ENCODE results near the gene SLC24A3.

The SLC24A3 gene

DNA sequence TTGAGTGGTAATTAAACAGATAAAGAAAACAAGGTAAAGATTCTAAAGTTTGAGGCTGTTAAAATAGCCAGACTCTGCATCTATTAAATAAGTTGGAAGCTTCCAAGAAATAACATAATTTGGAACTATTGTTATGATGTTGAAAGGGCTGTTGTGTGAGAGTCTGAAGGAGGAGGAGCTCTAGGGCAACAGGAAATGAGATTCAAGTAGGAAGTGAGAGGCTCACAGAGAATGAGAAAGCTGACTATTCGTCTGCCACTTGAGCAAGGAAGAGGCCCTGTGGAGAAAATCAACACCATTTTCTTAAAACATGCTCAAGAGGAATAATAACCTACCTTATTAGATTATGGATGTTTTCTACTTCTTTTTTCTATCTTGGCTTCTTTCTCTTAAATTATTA lies 185.2 kb downstream of the SLC24A3 start:
- DNase-seq, result no peak

DNA sequence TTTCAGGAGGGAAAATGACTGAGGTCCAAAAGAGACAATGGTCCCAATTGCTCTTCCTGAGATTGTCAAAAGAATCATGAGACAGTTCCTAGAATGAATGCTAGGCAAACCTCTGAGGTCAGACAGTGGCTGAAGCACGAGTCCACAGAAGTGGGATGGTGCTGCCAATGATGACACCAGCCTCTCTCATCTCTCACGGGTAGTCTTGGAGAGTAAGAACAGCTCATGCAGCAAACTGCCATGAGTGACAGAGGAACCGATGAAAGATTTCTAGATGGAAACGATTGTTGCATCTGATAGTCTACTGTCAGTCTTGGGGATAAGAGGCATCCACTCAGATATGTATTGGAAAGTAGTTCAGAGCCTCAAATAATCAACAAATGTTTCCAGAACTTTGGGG lies 188.7 kb downstream of the SLC24A3 start:
- no peak for DNase-seq

DNA sequence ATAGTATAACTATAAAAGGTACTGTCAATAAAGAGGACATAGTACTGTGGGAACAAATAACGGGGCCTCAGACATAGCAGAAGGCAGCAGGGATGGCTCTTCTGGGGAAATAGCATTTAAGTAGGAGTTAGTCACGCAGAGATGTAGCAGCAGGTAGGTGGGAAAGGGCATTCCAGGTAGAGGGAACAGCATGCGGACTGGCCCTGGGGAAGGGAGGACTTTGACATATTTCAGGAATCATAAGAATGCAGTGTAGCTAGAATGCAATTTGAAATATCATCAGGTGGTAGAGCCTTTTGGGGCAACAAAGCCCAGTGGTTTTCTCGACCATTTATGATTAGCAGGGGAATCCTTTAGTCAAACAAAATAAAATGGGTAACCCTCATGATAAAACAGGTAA lies 191.1 kb downstream of the SLC24A3 start:
- DNase-seq, result no peak

DNA sequence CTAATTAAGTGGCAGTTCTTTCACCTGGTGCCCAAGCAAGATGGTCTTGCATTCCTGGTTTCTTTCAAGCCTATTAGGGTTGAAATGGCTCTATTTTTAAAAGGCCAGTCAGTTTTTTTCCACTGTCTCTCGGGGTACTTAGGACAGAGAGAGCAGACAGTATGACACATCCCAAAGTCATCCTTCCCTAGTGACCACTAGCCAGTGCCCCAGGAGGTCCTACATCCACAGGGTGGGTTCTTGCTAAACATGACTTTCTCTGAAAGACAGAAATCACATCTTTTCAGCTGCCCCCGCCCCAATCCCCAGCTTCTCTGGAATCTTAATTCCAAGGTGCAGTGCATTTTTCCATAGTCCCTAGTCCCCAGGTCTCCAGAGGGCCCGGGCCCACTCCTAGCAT lies 192.4 kb downstream of the SLC24A3 start:
- DNase-seq, result no peak

DNA sequence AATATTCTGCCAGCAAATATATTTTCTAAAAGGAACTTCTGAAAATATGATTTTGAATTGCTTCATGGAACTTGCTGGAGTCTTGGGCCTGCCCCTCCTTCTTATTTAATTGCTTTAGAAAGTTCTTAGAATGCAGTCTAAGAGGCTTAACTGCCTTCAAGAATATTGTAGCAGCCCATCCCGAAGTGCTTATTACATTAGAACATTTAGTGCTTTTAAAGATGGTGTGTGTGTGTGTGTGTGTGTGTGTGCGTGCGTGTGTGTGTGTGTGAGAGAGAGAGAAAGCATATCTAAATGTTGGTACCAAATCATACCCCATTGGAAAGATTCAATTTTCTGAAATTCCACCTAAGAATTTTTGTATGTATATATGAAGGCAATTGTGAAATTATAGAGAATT lies 193.5 kb downstream of the SLC24A3 start:
- DNase-seq, result no peak

DNA sequence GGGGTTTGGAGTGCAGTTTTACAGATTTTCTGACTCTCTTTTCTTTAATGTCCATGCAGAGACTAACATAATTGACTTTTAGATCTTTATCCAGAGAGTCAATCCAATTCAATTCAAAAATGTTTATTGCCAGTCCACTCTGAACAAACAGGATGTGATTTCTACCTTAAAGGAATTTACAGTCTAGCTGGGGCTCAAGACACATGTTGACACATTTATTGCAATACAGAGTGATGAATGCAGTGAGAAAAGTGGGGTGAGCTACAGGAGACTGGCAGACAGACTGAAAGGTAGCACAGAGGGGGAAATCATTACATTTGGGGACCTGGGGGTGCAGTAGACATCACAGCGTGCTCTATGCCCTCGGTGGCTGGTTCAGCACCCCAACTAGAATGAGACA lies 193.9 kb downstream of the SLC24A3 start:
- DNase-seq, result no peak

DNA sequence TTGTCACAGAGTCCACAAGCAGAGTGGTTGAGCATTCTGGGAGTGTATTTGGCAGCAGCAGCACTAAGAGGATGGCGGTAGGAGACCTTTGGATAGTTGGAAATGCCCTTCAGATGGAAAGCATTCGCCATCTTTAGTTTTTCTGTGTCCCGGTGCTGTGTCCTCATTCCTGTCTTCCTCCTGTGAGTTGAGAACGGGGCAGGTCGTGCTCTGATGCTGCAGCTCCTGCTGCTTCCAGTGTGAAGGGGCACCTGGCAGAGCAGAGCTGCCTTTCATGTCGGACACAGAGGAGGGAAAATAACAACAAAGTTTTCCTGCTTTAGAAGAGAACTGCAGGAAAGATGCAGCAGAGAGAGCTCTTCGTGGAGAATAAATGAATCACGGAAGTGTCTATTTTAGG lies 194.8 kb downstream of the SLC24A3 start:
- no peak for DNase-seq

DNA sequence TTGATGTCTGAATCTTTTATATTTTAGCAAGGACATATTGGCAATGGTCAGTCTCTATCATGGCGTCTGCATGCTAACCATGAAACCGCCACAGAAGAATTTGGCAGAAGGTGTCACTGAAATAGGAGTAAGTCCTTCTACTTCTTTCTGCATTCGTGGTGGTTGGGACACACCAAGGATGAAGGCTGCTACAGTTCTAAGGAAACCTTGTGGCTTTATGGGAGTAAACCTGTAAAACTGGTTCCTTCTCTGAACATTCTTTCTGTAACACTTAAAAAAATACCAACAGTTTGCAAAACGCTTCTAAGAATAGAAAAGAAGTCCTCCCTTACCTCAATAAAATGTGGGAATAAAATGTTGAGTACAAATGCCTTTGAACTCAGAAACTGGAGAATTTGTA lies 195.3 kb downstream of the SLC24A3 start:
- DNase-seq, result no peak

DNA sequence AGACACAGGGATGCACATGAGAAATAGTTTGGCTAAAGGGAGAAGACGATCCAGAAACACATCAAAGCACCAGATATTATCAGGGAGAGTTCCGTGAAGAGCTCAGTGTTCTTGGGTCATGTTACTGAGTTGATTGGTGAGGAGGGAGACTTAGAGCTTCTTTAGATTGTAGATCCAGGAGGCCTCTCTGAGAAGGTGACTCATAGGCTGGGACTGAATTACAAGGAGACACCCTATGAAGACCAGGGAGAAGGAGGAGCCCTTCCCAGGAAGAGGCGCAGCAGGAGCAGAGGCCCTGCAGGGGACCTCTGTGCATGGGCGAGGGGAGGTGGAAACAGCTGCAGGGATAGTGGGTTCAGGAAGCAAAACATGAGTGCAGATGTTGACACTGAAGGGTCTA lies 196.5 kb downstream of the SLC24A3 start:
- DNase-seq, result no peak

DNA sequence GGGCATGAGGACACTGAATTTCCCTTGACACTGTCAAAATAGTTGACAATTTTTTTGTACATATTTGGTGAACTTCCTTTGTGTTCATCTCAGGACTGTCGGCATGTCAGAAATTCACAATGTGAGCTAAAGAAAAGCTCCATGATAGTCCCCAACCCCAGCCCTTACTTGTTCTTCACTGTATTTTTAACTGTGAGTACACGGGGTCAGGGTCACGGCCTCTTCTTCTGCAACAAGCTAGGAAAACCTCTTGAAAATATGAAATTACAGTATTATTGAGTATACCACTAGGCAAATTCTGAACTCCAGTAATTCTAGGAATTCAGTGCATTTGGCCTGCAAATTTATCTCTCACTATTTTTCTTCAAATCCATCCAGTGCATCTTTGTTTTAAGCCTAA lies 199.4 kb downstream of the SLC24A3 start:
- DNase-seq, result no peak

DNA sequence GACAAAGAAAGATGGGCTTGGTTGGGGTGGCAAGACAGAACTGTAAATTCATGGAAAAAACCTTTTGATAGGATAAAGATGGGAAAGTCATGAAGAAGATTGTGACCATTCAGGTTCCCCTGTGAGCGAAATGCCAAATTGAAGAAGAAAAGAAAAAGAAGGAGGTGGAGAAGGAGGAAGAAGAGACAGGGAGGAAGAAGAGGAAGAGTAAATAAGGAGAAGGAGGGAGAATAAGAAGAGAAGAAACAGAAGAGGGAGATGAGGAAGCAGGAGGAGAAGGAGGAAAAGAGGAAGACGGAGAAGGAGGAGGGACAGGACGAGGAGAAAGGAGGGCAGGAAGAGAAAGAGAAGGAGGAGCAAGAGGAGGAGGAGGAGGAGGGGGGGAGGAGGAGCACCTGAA lies 199.8 kb downstream of the SLC24A3 start:
- no peak for DNase-seq

DNA sequence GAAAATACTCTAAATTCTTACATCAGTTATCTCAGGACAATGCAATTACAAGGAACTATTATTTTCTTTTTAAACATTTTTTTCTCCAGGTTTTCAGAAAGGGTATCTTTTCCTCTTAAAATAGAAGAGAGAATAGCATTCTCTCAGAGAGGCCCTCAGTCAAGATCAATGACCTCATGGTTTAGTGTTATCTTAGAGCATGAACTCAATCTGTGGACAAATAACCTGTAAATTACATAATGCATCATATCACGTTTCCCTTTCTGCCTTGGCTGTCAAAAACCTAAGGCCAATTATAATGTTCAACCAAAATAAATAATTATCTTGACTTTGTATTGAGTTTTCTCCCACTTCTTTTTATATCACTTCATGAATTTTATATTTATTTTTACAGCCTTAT lies 202.2 kb downstream of the SLC24A3 start:
- no peak for DNase-seq

DNA sequence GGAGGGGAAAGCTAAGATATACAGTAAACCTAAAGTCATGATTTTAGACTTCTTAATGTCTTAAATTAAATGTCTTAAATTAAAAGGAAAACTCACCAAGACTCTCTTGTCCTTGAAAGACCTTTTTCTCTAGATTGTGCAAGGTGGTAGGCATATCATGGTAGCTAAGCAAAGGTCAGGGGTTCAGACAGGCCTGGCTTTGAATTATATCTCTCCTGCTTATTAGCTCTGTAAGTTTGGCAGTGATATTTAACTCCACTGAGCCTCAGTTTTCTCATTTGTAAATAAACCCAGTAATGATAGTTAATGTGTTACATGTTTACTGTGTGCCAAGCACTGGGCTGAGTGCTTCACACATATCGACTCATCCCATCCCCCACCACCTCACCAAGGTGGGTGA lies 203.3 kb downstream of the SLC24A3 start:
- DNase-seq, result no peak

DNA sequence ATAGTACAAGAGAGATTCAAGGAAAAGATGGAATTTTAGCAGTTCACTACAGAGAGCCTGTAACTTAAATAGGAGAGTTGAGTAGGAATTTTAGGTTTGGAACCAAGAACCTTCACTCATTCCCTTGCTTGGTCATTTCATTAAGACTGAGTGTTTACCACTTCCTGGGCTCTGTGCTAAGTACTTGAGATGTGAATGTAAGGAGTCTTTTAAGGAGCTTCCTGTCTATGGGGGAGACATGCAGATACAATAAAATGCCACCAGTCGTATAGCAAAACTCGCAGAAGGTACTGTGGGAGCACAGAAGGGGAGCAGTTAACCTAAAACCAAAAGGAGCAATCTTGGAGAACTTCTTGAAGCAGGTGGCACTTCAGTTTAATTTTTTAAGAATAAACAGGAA lies 204.2 kb downstream of the SLC24A3 start:
- DNase-seq, result no peak

DNA sequence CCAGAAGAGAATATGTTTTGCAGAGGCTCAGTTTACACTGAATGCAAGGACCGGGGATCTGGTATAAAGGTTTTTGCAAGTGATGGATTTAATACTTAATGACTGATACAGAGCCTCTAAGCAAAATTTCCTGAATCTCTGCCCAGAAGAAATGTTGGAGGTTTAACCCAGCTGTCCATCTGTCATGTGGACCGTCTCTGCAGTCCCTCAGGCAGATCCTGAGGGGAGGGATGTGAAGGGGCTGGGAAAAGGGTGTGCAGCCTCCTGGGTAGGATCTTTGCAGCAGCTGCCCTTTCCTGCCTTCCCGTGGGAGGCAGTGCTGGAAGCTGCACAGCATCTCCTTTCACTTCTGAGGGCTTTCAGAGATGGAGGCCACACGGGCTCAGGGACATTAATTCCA lies 207.0 kb downstream of the SLC24A3 start:
- peak; percentile 6 for DNase-seq

DNA sequence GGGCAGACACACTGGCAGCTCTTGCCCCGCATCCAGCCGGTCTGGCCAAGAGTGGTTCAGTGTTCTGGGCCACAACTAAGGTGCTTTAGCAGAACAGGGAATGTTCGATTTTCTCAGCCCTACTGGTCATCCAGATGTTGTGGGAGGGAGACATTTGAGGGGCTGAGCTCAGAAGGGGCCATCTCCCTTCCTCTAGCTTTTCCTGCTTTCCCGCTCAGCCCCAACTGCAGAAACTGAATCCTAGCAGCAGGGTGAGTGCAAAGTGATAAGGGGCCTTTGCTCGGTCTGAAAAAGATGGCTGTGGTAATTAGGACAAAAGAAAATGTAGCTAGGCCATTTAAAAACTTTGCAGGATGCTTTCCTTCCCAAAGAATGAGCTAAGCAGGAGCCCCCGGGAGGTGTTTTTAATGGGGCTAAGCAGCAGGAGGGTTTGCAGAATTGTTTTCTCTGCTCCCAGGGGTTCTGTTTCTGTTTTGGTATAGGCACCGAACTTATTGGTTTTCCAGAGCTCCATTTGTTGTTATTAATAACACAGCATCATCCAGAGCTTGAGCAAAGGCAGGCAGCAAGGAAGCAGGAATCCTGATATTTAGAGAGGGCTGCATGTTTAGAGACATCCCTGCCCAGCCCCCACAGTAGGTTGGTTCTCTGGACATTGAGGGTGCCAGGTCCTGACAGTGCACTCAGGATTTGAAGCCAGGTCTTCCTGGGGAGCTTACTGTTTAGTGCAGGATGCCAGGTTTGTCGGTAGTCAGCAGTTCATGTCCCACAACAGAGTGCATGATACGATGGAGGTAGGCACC lies 210.9 kb downstream of the SLC24A3 start:
- no peak for DNase-seq

DNA sequence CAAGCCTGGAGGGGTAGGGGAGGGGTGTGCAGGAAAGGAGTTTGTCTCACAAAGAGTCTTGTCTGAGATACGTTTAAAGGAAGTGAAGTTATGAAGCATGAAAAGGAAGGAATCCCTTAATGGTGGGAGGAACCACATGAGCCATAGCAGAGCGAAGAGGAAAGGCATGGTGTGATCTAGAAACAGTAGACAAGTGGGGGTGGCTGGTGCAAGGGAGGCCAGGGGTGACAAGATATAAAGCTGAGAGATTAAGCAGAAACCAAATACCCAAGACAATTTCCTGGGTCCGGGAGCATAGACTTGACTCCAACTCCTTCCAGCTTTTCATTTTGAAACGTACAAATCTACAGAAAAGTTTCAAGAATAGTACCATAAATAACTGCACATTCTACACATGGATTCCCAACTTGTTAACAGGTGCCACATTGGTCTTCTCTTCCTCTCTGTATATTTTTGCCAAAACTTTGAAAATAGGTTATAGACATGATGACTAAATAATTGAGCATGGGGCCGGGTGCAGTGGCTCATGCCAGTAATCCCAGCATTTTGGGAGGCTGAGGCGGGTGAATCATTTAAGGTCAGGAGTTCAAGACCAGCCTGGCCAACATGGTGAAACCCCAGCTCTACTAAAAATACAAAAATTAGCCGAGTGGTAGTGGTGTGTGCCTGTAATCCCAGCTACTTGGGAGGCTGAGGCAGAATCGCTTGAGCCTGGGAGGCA lies 211.6 kb downstream of the SLC24A3 start:
- no peak for DNase-seq

DNA sequence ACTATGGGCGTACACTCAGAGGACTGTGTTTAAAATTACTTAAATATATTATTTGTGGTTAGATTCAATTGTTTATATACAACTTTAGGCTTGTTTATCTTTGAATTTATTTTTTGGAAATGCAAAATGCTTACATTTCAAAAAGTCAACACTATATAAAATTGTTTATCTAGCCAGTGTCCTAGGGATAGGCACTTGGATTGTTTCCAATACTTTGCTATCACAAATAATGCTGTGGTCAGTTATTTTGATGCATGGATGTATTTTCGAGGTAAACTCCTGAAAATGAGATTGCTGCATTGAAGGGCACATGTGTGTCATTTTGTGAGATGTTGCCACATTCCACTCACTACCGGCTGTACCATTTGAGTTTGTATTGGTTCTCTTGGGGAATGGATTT lies 213.9 kb downstream of the SLC24A3 start:
- DNase-seq, result no peak

DNA sequence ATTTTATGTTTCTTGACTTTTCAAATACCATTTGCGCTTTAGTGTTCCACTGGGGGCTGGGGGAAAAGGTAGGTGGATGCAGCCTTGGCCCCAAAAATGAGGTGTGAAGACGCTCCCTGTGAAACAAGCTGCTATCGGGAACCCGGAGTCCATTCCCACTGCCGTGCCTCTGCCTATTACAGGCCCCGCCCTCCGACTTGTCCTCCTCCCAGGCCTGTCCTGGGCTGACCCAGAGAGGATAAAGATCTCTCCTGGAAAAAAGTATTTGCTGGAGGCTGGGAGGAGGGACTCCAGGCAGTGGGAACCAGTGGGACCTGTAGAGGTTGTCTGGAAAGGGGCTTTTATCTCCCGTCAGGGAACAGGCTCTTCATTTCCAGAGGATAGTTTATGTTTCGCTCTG lies 215.0 kb downstream of the SLC24A3 start:
- DNase-seq, result no peak

DNA sequence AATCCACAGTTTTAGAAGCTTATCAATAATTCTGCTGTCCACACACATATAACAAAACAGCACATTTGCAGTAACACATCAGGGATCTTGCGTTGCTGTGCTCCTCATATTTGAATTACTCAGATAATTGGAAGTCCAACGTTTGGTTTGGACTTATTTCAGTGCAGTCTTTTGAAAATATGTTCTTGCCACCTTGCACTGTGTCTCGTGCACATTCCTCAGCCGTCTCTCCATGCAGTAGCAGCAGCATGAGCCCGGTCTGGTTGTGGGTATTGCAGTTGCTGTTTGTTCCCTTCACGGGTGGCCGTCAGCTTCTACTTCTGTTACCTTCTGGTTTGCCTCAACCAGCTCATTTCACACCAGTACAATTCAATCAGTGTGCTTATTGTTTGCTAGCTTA lies 215.5 kb downstream of the SLC24A3 start:
- DNase-seq, result no peak

DNA sequence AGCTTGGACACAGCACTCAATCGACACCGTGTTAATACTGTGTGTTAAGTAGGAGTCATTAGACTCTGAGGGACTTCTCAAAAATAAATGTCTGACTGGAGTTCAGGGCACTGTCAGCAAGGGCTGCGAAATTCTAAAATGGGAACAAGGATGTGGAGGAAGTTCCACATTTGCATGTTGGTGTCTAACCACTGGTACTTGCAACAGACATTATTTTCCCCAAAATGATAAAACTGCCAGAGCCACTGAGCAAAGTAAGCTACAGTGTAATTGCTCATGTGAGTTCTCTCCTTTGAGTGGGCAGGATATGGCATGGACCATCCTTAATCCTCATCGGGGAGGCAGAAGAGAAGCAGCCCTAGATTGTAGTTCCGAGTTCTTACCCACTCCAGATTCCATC lies 215.9 kb downstream of the SLC24A3 start:
- no peak for DNase-seq

DNA sequence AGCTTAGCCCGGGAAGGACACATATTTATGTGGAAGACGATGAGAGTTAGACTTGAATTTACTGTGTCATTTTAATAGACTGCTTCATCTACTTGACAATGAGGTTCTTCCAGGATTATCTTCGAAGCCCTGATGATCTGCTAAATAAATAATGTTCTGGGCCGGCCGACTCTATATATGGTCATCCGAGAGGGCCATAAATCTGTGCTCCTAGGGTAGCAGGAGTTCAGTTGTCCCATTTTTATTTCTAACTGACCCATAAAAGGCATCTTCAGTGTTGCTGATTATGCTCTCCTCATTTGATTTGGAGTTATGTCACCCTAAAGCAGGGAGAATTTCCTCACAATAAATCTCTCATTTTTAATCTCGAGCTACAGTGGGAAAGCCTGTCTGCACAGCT lies 217.1 kb downstream of the SLC24A3 start:
- DNase-seq, result no peak

DNA sequence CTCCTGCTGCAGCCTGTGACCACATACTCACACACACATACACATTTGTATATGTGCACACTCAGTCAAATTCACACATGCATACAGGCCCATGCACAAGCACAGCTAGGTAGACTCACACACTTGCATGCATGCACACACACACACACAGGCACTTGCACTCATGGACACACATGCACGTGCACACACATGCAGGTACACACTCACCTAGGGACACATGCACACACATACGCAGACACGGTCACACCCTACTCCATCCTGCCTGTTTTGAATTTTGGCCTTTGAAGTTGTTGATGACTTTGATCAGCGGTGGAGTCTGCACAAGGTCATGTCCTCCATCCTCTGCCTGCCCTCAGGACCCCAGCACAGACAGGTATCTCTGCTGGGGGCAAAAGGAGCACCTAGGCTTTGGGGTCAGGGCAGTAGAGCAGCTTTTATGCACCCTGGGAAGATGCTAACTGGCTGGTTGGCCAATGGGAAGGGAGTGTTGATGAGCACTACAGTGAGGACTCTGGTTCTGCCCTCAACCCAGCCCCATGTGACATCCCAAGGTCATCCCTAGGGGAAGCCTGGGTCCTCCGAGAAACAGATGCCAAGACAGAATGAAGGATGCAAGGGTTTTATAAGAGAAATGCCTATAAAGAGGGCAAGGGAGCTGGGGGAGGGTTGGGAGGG lies 218.3 kb downstream of the SLC24A3 start:
- DNase-seq, result no peak

DNA sequence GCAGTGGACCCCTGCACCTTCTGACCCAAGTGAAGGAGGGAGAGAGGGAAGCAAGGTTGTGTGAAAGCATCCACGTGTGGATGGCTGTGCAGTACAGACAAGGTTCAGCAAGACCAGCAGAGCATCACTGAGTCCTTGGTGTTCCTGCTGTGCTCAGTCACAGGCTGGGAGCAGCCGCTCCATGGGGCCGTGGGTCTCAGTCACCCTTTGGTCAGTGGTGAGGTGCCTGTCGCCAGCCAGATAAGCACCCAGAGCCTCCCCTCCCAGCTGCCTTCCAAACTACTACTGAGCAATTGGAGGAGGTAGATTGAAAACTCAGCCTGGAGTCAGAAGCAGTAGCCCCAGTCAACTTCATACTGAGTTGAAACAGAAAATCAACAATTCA lies 218.9 kb downstream of the SLC24A3 start:
- no peak for DNase-seq

Data from NCI-H1694 (cell line).